AG10803 (cell line): ENCODE results near the gene BTC.
"Not testable (repeated sequence)": the region's sequence is repeated elsewhere in the genome, so short reads cannot be mapped to it uniquely, and the experiment has no call there.

ENCODE experiments used
- DNase-seq: peaks from one replicate; pipeline ENCODE4 v3.0.0; 2010; ENCODE audit warnings: low read depth
- H3K4me3 ChIP-seq: 2 replicates; pipeline ENCODE4 v1.5.1; 2011; ENCODE audit warnings: mild to moderate bottlenecking, low read length, control low read depth
- CTCF ChIP-seq: conservative IDR thresholded peaks from 2 replicates; pipeline ENCODE4 v1.5.1; 2011; ENCODE audit warnings: mild to moderate bottlenecking, low read length, control low read depth, inconsistent platforms

The BTC gene

GRCh38 chr4:74715706-74716435, 78.5 kb downstream of the BTC start:
- no peak for DNase-seq
- H3K4me3 ChIP-seq, result no peak overlapping the region

GRCh38 chr4:74714611-74715130, 79.7 kb downstream of the BTC start:
- DNase-seq, result no peak
- no peak overlapping the region for H3K4me3 ChIP-seq
- TF ChIP-seq CTCF, result no peak

More at GRCh38 chr4:74715706-74716435, 78.5 kb downstream of the BTC start:
- no peak for TF ChIP-seq CTCF

GRCh38 chr4:74708135-74708534, 86.2 kb downstream of the BTC start:
- not testable (repeated sequence) for DNase-seq, H3K4me3 ChIP-seq
